ENCODE data around the gene COL4A6. TPM values are rescaled to one million over a fixed set of nuclear protein-coding genes. Genes with fewer than 3 reads are reported as not detected.

COL4A6 gene
- total and polyA plus RNA-seq, 2 of the 8 experiments (the other 6 are each of a cell fraction or from before 2014, with no cell fraction given): 5.9 to 11.8 TPM

GRCh38 chrX:108167211-108167872, 270.9 kb downstream of the COL4A6 start:
- no peak overlapping the region for H2BK20ac ChIP-seq (ENCODE audit: low read length)
- H2BK15ac ChIP-seq (ENCODE audit: low read length): no peak overlapping the region
- H4K20me1 ChIP-seq (replicated peaks in 1 of 2; ENCODE audit: control insufficient read depth in 1 of 2, insufficient read depth in 2 of 2, low read length in 2 of 2): no peaks in the 10 kb centered on the region
- no peak overlapping the region for H3K18ac ChIP-seq (ENCODE audit: extremely low read depth, low read length)
- no peak overlapping the region for H2AK5ac ChIP-seq (ENCODE audit: low read depth, low read length)
- H3K9me3 ChIP-seq (ENCODE audit: insufficient read depth in 2 of 2, low read depth in 1 of 2, low read length in 1 of 2): no peaks in the 10 kb centered on the region
- no peak overlapping the region for H2BK5ac ChIP-seq (ENCODE audit: low read depth, low read length)
- no peak overlapping the region for H3K9ac ChIP-seq (replicated peaks in 1 of 4; ENCODE audit: extremely low read depth in 1 of 4, low read depth in 3 of 4, low read length in 3 of 4)
- no peak overlapping the region for H4K5ac ChIP-seq (ENCODE audit: insufficient read length, low read depth, low read length)
- H3K23me2 ChIP-seq (ENCODE audit: low read depth, low read length): no peaks in the 10 kb centered on the region
- POLR2A ChIA-PET (ENCODE audit: partially characterized antibody): no interaction called here
- H3K4me1 ChIP-seq (replicated peaks in 1 of 4; ENCODE audit: control insufficient read depth in 3 of 4, insufficient read depth in 4 of 4, low read length in 3 of 4): no peaks in the 10 kb centered on the region
- no peaks in the 10 kb centered on the region for H3K79me1 ChIP-seq (ENCODE audit: low read depth, low read length)
- no peak overlapping the region for H4K8ac ChIP-seq (ENCODE audit: extremely low read depth, insufficient read depth, low read length)
- H2BK12ac ChIP-seq (ENCODE audit: low read depth, low read length): no peak overlapping the region
- no peaks in the 10 kb centered on the region for H3K79me2 ChIP-seq (ENCODE audit: control insufficient read depth in 1 of 2, insufficient read depth in 2 of 2, low read length in 2 of 2)
- no peak overlapping the region for H3K27ac ChIP-seq (ENCODE audit: low read depth, low read length)
- CTCF ChIA-PET (ENCODE audit: partially characterized antibody): interaction anchor here (0.9 to 1.0 kb wide), 3 partner anchors 11 to 29 kb away, joined by 3 read pairs; no protein-coding TSS in a partner anchor
- H3K4ac ChIP-seq (replicated peaks; ENCODE audit: insufficient read length, low read depth, low read length): no peak overlapping the region
- DNase-seq (ENCODE audit: low read depth in 1 of 2, low spot score in 2 of 2) (no peak), FAIRE-seq (no peak)
- no peak overlapping the region for H2BK120ac ChIP-seq (replicated peaks; ENCODE audit: low read depth, low read length)
- no peaks in the 10 kb centered on the region for H3K27me3 ChIP-seq (replicated peaks in 1 of 4; ENCODE audit: control insufficient read depth in 3 of 4, extremely low read depth in 1 of 4, insufficient read depth in 3 of 4, low read length in 3 of 4)
- no peak overlapping the region for H2AFZ ChIP-seq (ENCODE audit: low read length)
- no peaks in the 10 kb centered on the region; a peak in 2 of 8 replicates for H3K36me3 ChIP-seq (ENCODE audit: control insufficient read depth in 2 of 4, insufficient read depth in 4 of 4, low read length in 3 of 4)
- H3K4me2 ChIP-seq (ENCODE audit: insufficient read depth in 1 of 2, low read depth in 2 of 2, low read length in 2 of 2): no peak overlapping the region
- H3K4me3 ChIP-seq (ENCODE audit: extremely low read depth in 1 of 4, insufficient read depth in 2 of 4, low read depth in 3 of 4, low read length in 4 of 4): no peak overlapping the region
- WGBS, 2 experiments (ENCODE audit: extremely low coverage in 1 of 2, insufficient coverage in 1 of 2, insufficient read length in 1 of 2, insufficient replicate concordance in 2 of 2, low coverage in 1 of 2, low lambda C conversion rate in 2 of 2, missing lambda C conversion rate in 1 of 2): 85% methylated on average over 4 of the region's 5 CpGs; no CpG with 5 or more reads in 1 of the 2 experiments
- H3K14ac ChIP-seq (ENCODE audit: insufficient read length): no peak overlapping the region
- H4K91ac ChIP-seq (replicated peaks; ENCODE audit: insufficient read length, low read length): no peak overlapping the region
- H3K23ac ChIP-seq (ENCODE audit: insufficient read length): no peak overlapping the region
- no peak overlapping the region for H3K56ac ChIP-seq (replicated peaks; ENCODE audit: insufficient read length, low read depth, low read length)
- TF ChIP-seq GTF2F1 (IDR thresholded peaks at IDR 0.05; ENCODE audit: borderline replicate concordance, low read depth, low read length) (no peak), KDM5A (IDR thresholded peaks at IDR 0.05; ENCODE audit: low read length) (no peak), CTBP2 (IDR thresholded peaks at IDR 0.05; ENCODE audit: borderline replicate concordance, insufficient read depth, insufficient read length, low read length) (no peak), ATF3 (IDR thresholded peaks at IDR 0.05; ENCODE audit: insufficient read depth, low read depth, low read length) (no peak), USF2 (IDR thresholded peaks at IDR 0.05; ENCODE audit: low read length) (no peak), SUZ12 (IDR thresholded peaks at IDR 0.05; ENCODE audit: low read length) (no peak), JUN (IDR thresholded peaks at IDR 0.05; ENCODE audit: low read depth, low read length) (no peak), NANOG (IDR thresholded peaks at IDR 0.05; ENCODE audit: insufficient read depth, low read depth, low read length, poor library complexity, severe bottlenecking) (no peak), SIRT6 (IDR thresholded peaks at IDR 0.05; ENCODE audit: low read length) (no peak), SRF (IDR thresholded peaks at IDR 0.05; ENCODE audit: low read depth, low read length) (no peak), TCF12 (IDR thresholded peaks at IDR 0.05; ENCODE audit: low read depth, low read length) (no peak), BRCA1 (IDR thresholded peaks at IDR 0.05; ENCODE audit: low read depth, low read length) (no peak)

Measured in H1 (cell line).